ENCODE results near the gene COL12A1.
A peak's percentile ranks its signal among the peaks of the same experiment; 100 is the strongest.

COL12A1 gene

DNA sequence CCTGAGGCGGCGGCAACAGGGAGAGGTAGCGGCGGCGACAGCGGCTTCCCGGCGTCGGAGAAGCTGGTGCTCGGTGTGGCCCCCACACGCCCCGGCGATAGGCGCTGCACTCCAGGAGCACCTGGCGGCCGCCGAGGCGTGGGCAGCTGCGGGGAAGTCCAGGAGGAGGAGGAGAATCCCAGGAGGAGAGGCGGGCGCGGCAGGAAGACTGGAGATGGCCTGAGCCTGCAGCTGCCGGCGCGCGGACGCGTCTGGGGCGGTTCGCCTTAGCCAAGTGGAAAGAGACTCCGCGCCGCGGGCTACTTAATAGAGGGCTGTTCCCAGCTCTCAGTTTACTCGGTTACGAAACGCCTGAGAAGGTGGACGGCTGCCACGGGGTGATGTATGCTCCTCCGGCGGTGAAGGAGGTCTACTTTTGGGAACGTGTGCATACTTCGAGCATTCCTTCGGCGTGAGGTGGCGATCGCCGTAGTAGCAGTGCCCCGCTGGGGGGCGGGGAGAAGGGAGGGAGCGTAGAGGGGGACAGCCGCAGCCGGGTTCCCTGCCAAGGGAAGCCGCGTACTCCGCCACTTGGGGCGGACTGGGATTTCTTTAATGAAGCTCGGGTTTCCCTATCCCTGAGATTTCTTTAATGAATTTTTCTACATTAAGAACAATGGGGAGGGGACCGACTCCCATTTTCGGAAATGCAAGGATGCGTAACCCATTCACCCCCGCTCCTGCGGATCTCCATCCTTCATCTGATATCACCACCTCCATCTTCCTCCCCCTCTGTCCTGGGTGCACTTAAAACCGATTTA is at the start of gene COL12A1:
TSS of gene COL12A1 (minus strand) at position 278 of the 800 bp plus-strand sequence. CDS start 3,261 bp downstream, outside the sequence.
- DNase-seq: peak; percentile 100

DNA sequence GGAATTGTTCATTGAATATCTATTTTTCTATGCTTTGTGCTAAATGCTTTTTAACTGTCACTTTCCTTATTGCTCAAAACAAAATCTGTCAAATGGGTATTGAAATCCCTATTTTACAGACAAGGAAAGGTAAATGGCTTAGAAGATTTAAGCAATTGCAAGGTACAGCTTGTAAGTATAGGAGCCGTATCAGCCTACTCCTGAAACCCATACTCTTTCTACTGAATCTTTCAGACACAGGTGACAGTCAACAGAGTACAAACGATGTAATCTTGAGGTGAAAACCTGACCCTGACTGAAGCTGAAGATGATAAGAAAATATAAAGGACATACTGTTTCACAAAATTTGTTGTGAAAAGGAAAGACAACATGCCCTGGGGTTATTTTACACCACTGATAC is 44.7 kb upstream of the COL12A1 start:
- DNase-seq: no peak

DNA sequence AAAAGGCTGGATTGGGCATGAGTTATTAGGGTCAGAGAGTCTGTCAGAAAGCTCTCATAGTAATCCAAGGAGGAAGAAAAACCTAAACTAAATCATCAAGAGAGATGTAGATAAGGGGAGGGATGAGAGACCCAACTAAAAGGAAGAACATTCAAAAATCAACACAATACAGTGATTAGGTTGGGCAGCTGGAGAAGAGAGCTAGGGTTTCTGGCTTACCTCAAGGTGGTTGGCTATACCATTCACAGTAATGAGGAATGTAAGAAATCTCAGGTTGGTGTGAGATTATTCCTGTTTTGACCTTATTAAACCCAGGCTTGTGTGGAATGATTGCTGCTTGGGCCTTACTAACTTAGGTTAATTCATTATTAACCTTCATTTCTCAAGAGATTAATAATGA is 44.0 kb upstream of the COL12A1 start:
- no peak for DNase-seq

- no peak for DNase-seq
Measured at GRCh38 chr6:75246386-75246785, 40.5 kb upstream of the COL12A1 start.

DNA sequence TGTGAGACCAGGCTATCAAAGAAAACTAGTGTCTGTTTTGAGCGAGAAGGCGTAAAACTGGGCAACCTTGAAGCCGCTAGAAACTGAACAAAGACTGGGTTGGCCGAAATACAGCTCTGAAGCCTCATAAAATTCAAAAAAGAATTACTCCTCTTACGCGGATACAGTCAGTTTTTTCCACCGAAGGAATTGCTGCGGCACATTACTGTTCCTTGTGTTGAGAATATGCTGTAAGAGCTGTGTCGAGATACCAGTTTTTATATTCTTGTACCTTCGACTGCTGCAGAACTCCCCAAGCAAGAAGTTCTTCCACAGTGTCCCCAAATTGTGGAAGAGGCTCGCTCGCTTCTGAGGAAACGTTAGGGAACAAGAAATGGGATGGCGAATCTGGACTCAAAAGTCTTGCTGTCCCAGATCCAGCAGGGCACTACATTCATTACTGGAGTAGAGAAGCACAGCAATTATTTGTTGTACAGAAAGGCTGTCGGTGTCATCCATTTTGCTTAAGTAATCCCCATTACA is 38.3 kb upstream of the COL12A1 start:
- no peak for DNase-seq

- DNase-seq: peak; percentile 97
Measured at GRCh38 chr6:75243333-75244062, 37.6 kb upstream of the COL12A1 start, which contains the start of gene COX7A2. Gene COX7A2 (minus strand): TSS chr6:75243801. CDS start chr6:75243734, 67 bp downstream.

DNA sequence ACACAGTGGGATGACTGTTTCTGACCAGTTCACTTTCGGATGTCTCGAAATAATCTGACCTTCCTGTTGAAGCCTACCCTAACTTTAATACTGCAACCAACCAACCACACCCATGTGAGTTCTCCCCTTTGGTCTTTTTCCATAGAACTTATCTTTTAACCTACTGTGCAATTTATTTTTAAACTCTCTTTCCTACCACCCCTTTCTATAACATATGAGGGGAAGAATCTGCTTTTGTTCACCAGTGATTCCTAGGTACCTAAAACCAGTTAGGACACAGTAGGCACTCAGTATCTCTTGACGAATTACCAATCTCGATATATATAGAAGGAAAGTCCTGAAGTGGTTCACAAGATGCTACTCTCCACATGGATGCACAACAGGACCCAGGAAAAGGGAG is 30.8 kb upstream of the COL12A1 start:
- DNase-seq: no peak

DNA sequence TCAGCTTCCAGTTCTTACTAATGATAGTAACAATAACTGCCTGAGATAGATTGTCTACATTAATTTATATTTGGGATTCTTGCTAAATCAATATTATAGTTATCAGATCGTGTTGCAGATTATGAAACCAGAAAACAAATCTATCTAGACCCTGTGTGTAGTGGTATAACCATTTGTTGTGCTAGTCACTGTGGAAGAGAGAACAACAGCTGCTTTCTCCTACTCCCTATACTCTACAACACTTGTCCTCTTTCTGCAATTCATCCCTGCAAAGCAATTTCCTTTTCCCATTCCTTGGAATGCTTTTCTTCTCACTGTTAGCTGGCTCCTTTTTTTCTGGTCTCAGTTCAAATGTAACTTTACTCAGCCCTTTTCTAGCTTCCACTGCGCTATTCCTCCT is 29.4 kb upstream of the COL12A1 start:
- no peak for DNase-seq

- DNase-seq: no peak
Measured at GRCh38 chr6:75234126-75234865, 28.4 kb upstream of the COL12A1 start.

DNA sequence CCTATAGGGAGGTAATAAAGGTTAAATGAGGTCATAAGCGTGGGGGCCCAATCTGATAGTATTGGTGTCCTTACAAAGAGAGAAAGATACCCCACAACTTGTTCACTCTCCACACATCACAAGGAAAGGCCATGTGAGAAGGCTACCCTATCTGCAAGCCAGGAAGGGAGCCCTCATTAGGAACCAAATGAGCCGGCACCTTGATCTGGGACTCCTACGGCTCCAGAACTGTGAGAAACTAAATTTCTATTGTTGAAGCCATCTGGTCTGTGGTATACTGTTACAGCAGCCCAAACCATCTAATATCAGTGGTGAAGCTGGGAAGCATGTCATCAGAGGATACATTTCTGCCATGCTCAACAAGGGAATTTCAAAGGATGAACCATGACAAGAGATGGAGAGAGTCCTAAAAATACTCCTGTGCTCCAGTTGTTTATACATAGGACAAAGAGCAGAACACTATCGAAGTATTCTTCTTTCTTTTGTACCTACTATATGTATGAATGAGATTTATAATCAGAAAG is 27.3 kb upstream of the COL12A1 start:
- no peak for DNase-seq

DNA sequence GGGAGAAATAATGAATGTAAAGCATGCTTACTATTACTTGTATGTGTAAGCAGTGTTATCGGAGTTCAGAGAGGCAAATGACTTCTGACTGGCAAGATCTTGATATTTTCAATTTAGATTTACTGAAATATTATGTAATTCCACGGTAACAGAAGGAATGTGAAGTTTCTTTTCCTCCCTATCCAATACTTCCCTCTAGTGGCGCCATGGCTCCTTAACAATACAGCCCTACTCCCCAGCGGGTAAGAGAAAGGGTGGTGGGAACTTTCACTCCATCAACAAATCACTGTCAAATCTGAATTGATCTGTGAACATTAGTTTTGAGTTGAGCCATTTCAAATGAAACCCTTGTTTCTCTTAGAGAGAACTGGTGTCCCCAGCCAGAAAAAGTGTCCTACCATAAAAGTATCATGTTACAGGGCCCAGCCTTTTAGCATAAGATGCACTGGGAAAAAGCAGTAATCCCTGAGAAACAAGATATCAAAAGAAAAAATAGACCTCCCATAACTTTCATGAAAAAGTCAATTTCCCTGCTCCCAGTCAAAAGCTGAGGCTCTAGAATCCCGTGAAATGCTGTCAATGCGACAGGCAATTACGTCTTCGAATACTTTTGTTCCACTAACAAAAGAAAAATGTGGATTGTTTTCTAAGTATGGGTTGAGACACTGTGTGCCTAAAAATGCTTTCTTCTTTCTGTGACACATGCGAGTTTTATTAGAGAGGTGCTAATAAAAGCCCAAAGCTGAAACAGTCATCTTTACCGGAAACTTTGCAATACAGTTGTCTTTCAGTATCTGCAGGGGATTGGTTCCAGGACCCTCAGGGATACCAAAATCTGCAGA is 24.9 kb upstream of the COL12A1 start:
- DNase-seq: peak; percentile 72

- no peak for DNase-seq
Measured at GRCh38 chr6:75224303-75224926, 18.6 kb upstream of the COL12A1 start.

DNA sequence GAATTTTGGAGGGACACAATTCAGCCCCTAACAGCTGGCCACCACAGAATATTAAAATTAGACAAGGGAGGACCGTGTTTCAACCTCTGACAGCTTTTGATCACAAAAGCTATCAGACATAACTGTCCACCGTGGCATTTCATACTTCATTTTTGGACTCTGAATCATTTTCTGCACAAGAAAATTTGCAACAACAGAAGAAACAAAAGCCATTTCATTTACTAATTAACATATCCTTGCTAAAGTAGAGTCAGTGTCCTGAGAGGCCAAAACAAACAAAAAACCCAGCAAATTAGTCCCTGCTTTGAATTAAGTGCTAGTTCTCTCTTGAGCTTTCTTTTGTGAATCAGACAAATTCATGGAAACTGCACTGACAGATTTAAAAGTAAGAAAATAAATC is 17.6 kb upstream of the COL12A1 start:
- no peak for DNase-seq

GRCh38 chr6:75222261-75222660 is 16.4 kb upstream of the COL12A1 start:
- no peak for DNase-seq

GRCh38 chr6:75221116-75221515 is 15.3 kb upstream of the COL12A1 start:
- no peak for DNase-seq

- peak; percentile 52 for DNase-seq
Measured at GRCh38 chr6:75220357-75220756, 14.5 kb upstream of the COL12A1 start.

DNA sequence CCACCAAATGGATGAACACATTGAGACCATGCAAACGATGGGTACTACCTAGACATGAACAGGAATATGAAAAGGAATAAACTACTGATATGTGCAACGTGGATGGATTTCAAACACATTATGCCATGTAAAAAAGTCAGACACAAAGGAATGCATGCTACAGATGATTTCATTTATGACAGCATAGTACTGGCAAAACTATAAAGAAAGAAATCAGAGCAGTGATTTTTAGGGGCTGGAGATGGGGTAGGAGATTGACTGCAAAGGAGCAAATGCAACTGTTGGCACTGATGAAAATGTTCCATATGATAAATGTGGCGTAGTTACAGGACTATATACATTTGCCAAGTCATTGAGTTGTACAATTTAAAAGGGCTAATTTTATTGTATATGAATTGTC is 13.4 kb upstream of the COL12A1 start:
- DNase-seq: peak; percentile 67

DNA sequence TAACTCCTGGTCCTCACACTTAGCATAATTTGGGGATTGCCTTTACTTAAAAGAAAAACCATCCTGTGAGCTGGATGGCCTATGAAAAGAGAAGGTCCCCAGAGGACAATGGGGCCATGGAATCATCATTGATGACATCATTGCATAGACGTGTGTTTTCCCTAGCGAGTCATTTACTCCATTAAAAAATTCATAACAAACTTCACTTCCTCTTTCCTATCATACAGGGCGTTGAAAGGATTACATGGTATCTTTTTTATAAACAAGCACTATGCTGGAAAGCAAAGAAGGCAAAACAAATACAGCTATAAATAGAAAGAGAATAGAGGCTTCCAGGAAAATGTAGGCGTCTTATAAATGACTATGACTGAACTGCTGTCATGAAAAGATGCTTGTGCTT is 11.3 kb upstream of the COL12A1 start:
- peak; percentile 68 for DNase-seq

- no peak for DNase-seq
Measured at GRCh38 chr6:75215291-75215690, 9.4 kb upstream of the COL12A1 start.

- DNase-seq: no peak
Measured at GRCh38 chr6:75213732-75214131, 7.9 kb upstream of the COL12A1 start.

DNA sequence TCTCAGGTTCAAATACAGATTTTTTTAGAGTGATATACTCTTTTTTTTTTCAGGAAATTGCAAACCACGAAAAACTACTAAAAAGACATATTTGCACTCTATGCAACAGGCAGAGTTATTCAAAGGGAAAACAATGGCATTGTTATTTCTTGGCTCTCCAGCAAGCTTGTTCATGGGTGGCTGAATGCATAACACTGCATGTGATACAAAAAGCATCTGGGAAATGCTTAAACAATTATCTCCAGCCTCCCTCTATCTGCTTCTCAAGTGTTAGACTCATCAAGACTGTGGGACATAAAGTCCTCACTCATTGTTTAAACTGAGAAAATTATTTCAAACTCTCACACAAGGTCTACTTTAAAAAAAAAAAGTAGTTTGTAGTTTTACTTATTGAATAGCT is 7.3 kb upstream of the COL12A1 start:
- no peak for DNase-seq
